A549 (cell line): ENCODE measurements around the gene ANKRD33B. TPM values are rescaled to one million over a fixed set of nuclear protein-coding genes. Genes with fewer than 3 reads are reported as not detected.

ENCODE experiments used
- ATAC-seq, 2 experiments: fragments of 200-7000 bp in 1 of 2; fragments of >200 bp in 1 of 2; cut with Nextera tagmentation in 1 of 2; cut with Tn5 transposase in 1 of 2; 3 replicates each; pipeline versions ENCODE4 v1.8.0 to v1.9.1; 2018 to 2020; ENCODE audit warnings: mild to moderate bottlenecking in 1 of 2, moderate library complexity in 1 of 2
- CTCF ChIA-PET: fragments of 300-600 bp; sonication (Branson Sonifier 250); formaldehyde crosslinking; extraction: SDS; loops from one replicate; lab custom pipeline; 2021; ENCODE audit warnings: antibody characterized with exemption, inconsistent platforms; lab: Yijun Ruan, JAX
- POLR2A ChIA-PET: fragments of 350-600 bp; formaldehyde crosslinking; extraction: SDS; loops from one replicate; lab custom pipeline; 2021; ENCODE audit warnings: antibody characterized with exemption, inconsistent platforms; lab: Yijun Ruan, JAX
- DNase-seq, 2 experiments: peaks; one replicate each; pipeline versions ENCODE4 v3.0.0 to v3.0.0-alpha.2; 2011 to 2016; ENCODE audit warnings: low read depth in 1 of 2, low spot score in 1 of 2
- FAIRE-seq: peaks from 2 replicates; lab custom pipeline; 2011; peaks lifted over from hg19 to GRCh38; lab: Jason Lieb, UNC
- H3K27ac ChIP-seq, 2 experiments: fragments of >200 bp; sonication (Bioruptor Twin); formaldehyde crosslinking; 3 replicates each; pipeline ENCODE4 v1.5.1; 2016 to 2017
- H3K4me1 ChIP-seq: fragments of >200 bp; sonication (Bioruptor Twin); formaldehyde crosslinking; 3 replicates; pipeline ENCODE4 v1.6.1; 2016
- H3K4me2 ChIP-seq: fragments of >200 bp; sonication (Bioruptor Twin); formaldehyde crosslinking; 3 replicates; pipeline ENCODE4 v1.6.1; 2016
- H3K4me3 ChIP-seq: fragments of >200 bp; sonication (Bioruptor Twin); formaldehyde crosslinking; 3 replicates; pipeline ENCODE4 v1.5.1; 2016
- H3K9me3 ChIP-seq: fragments of >200 bp; sonication (Bioruptor Twin); formaldehyde crosslinking; 3 replicates; pipeline ENCODE4 v1.6.1; 2016
- CBX2 ChIP-seq: fragments of 200-600 bp; sonication (generic); IDR thresholded peaks from 2 replicates; pipeline ENCODE4 v1.6.1; 2016; ENCODE audit warnings: low read depth, mild to moderate bottlenecking, borderline replicate concordance
- CHD2 ChIP-seq: fragments of 150-350 bp; IDR thresholded peaks from 2 replicates; pipeline ENCODE4 v1.6.1; 2014; ENCODE audit warnings: low read length; ENCODE audit not compliant: partially characterized antibody
- E2F6 ChIP-seq: IDR thresholded peaks from 2 replicates; pipeline ENCODE4 v1.6.1; 2012; ENCODE audit warnings: low read depth, borderline replicate concordance
- EHF ChIP-seq: fragments of 250-450 bp; sonication (Bioruptor Pico); IDR thresholded peaks from 2 replicates; pipeline ENCODE4 v1.5.0; 2020; ENCODE audit warnings: mild to moderate bottlenecking
- ELK1 ChIP-seq: fragments of 150-350 bp; IDR thresholded peaks from 2 replicates; pipeline ENCODE4 v1.6.1; 2014; ENCODE audit warnings: low read depth, mild to moderate bottlenecking, low read length
- FOSB ChIP-seq: fragments of 250-450 bp; sonication (Bioruptor Pico); IDR thresholded peaks from 2 replicates; pipeline ENCODE4 v1.5.0; 2020; ENCODE audit warnings: mild to moderate bottlenecking, moderate library complexity
- FOSL2 ChIP-seq, 2 experiments: fragments of 450-650 bp in 1 of 2; fragments of >200 bp in 1 of 2; sonication (Bioruptor Twin) in 1 of 2; formaldehyde crosslinking; IDR thresholded peaks; 2 replicates each; pipeline versions ENCODE4 v1.5.0 to v1.6.1; 2016 to 2020; ENCODE audit warnings: mild to moderate bottlenecking in 1 of 2, moderate library complexity in 1 of 2
- HDAC2 ChIP-seq: fragments of 200-600 bp; sonication (generic); IDR thresholded peaks from 2 replicates; pipeline ENCODE4 v1.6.1; 2016
- HOXA7 ChIP-seq: fragments of 250-450 bp; sonication (Bioruptor Pico); IDR thresholded peaks from 2 replicates; pipeline ENCODE4 v1.5.0; 2020; ENCODE audit warnings: mild to moderate bottlenecking, moderate library complexity
- MAFK ChIP-seq: fragments of 450-650 bp; IDR thresholded peaks from 2 replicates; pipeline ENCODE4 v1.6.1; 2014; ENCODE audit not compliant: partially characterized antibody
- MAZ ChIP-seq: fragments of 150-350 bp; IDR thresholded peaks from 2 replicates; pipeline ENCODE4 v1.6.1; 2014; ENCODE audit warnings: antibody characterized with exemption, low read depth, low read length, borderline replicate concordance
- NPAS2 ChIP-seq: fragments of 250-450 bp; sonication (Bioruptor Pico); IDR thresholded peaks from 2 replicates; pipeline ENCODE4 v1.8.0; 2022; ENCODE audit warnings: mild to moderate bottlenecking, moderate library complexity, borderline replicate concordance
- PBX3 ChIP-seq: IDR thresholded peaks from 2 replicates; pipeline ENCODE4 v1.6.1; 2012
- PHF8 ChIP-seq: fragments of 200-600 bp; sonication (generic); IDR thresholded peaks from 2 replicates; pipeline ENCODE4 v1.6.1; 2016; ENCODE audit warnings: low read depth, mild to moderate bottlenecking, antibody characterized with exemption, moderate library complexity, borderline replicate concordance
- POLR2AphosphoS2 ChIP-seq: conservative IDR thresholded peaks from 2 replicates; pipeline ENCODE4 v1.6.1; 2012; ENCODE audit warnings: low read length, improper control_type of control experiment, inconsistent platforms
- REST ChIP-seq: fragments of 200-600 bp; sonication (generic); IDR thresholded peaks from 2 replicates; pipeline ENCODE4 v1.6.1; 2016; ENCODE audit warnings: antibody characterized with exemption, mild to moderate bottlenecking, moderate library complexity
- SMC3 ChIP-seq: fragments of >200 bp; sonication (Bioruptor Twin); formaldehyde crosslinking; IDR thresholded peaks from 3 replicates; pipeline ENCODE4 v1.6.1; 2018; ENCODE audit warnings: inconsistent platforms
- TP53 ChIP-seq: fragments of 250-450 bp; sonication (Bioruptor Pico); IDR thresholded peaks from 2 replicates; pipeline ENCODE4 v1.5.0; 2021; ENCODE audit warnings: mild to moderate bottlenecking, moderate library complexity
- USF2 ChIP-seq: fragments of 450-650 bp; IDR thresholded peaks from 2 replicates; pipeline ENCODE4 v1.6.1; 2014; ENCODE audit warnings: antibody characterized with exemption
- ZNF302 ChIP-seq: fragments of 250-450 bp; sonication (Bioruptor Pico); IDR thresholded peaks from 2 replicates; pipeline ENCODE4 v1.9.0; 2021; ENCODE audit warnings: inconsistent platforms, mild to moderate bottlenecking, moderate library complexity
- ZSCAN20 ChIP-seq: fragments of 250-450 bp; sonication (Bioruptor Pico); IDR thresholded peaks from 2 replicates; pipeline ENCODE4 v1.8.0; 2022; ENCODE audit warnings: mild to moderate bottlenecking, moderate library complexity
- WGBS: methylation state at CpG from one replicate; pipeline ENCODE4 v1.1.6; 2017; ENCODE audit errors: missing lambda C conversion rate; 5-methylcytosine and 5-hydroxymethylcytosine counted together
- polyA plus RNA-seq, 4 experiments: library from polyadenylated mRNA; depleted of rRNA in 3 of 4; stranded (reverse); fragments of >200 nt; fragmentation: RNase III in 1 of 4; extraction: RNeasy Plus Mini Kit Qiagen cat#74134 plus additional on column Dnase treatment in 1 of 4; gene quantifications; 2 replicates in 3 of 4; 3 replicates in 1 of 4; pipeline ENCODE4 v1.2.3, GENCODE V29; 2011 to 2017

The ANKRD33B gene
- polyA plus RNA-seq, 2 of the 4 experiments (the other 2 are of a cell fraction) = 4.0 to 6.9 TPM

- no peak for DNase-seq
- Histone ChIP-seq H3K27ac (no peak overlapping the region), H3K4me1 (no peaks in the 10 kb centered on the region), H3K4me2 (no peak overlapping the region), H3K4me3 (no peak overlapping the region), H3K9me3 (no peaks in the 10 kb centered on the region)
- no peak for FAIRE-seq
- TF ChIP-seq NPAS2 (CRISPR knock-in tag) = no peak
- no peak for TF ChIP-seq USF2
- no peak for TF ChIP-seq FOSL2 (IDR thresholded peaks at IDR 0.05)
- no peak for TF ChIP-seq FOSL2 (CRISPR knock-in tag; IDR thresholded peaks at IDR 0.05)
- TF ChIP-seq REST = no peak
- TF ChIP-seq PHF8 = no peak
- no peak for TF ChIP-seq TP53 (CRISPR knock-in tag)
- POLR2A ChIA-PET = no interaction called here
- 84% methylated on average over 6 of the region's 6 CpGs for WGBS
- CTCF ChIA-PET = interaction anchor here (0.5 to 2.7 kb wide), 3 partner anchors 18 to 193 kb away, joined by 3 to 12 read pairs (median 4); no protein-coding TSS in a partner anchor
- ATAC-seq = no peak; a peak in 1 of 6 replicates
Observed at GRCh38 chr5:10645671-10646070, 81.8 kb downstream of the ANKRD33B start.

GRCh38 chr5:10647640-10648039, 83.8 kb downstream of the ANKRD33B start:
- CTCF ChIA-PET = interaction anchor here (1.2 kb wide), 1 partner anchor 47 kb away, joined by 3 read pairs; no protein-coding TSS in a partner anchor
- no peak for FAIRE-seq

GRCh38 chr5:10648806-10649665, 85.2 kb downstream of the ANKRD33B start:
- Histone ChIP-seq H3K4me2 (no peak overlapping the region), H3K4me3 (no peak overlapping the region), H3K27ac (no peak overlapping the region), H3K9me3 (no peaks in the 10 kb centered on the region), H3K4me1 (no peaks in the 10 kb centered on the region)
- ChIA-PET CTCF (interaction anchor here (0.6 kb wide), 1 partner anchor 141 kb away, joined by 4 read pairs; no protein-coding TSS in a partner anchor), POLR2A (no interaction called here)
- 93% methylated on average over 44 of the region's 60 CpGs for WGBS
- FAIRE-seq (no peak), DNase-seq (no peak), ATAC-seq (no peak)
- TF ChIP-seq HDAC2 = no peak
- TF ChIP-seq POLR2AphosphoS2 = no peak
- TF ChIP-seq HOXA7 (CRISPR knock-in tag) = no peak
- TF ChIP-seq SMC3 = no peak
- no peak for TF ChIP-seq CHD2
- no peak for TF ChIP-seq E2F6
- TF ChIP-seq PBX3 = no peak
- TF ChIP-seq PHF8 = no peak
- no peak for TF ChIP-seq CBX2
- no peak for TF ChIP-seq MAFK
- no peak for TF ChIP-seq MAZ
- no peak for TF ChIP-seq ZSCAN20
- no peak for TF ChIP-seq ELK1

More at GRCh38 chr5:10647640-10648039, 83.8 kb downstream of the ANKRD33B start:
- H3K4me2 ChIP-seq = no peak overlapping the region
- ATAC-seq (no peak), DNase-seq (no peak)
- POLR2A ChIA-PET = no interaction called here
- no peak overlapping the region for H3K27ac ChIP-seq
- TF ChIP-seq FOSB (CRISPR knock-in tag) (no peak), ZNF302 (no peak), EHF (CRISPR knock-in tag) (no peak), PBX3 (no peak)
- no peaks in the 10 kb centered on the region for H3K4me1 ChIP-seq
- 94% methylated on average over 5 of the region's 5 CpGs for WGBS
- no peak overlapping the region for H3K4me3 ChIP-seq
- H3K9me3 ChIP-seq = no peaks in the 10 kb centered on the region
